K562 (cell line): ENCODE measurements around the gene PPP6C. TPM values are rescaled to one million over a fixed set of nuclear protein-coding genes. Genes with fewer than 3 reads are reported as not detected.

ENCODE experiments used
- COPS2 ChIP-seq: fragments of 450-650 bp; conservative IDR thresholded peaks from 2 replicates; pipeline ENCODE4 v1.6.1; 2016; ENCODE audit warnings: mild to moderate bottlenecking, moderate library complexity
- GATA2 ChIP-seq: sonication (generic); formaldehyde crosslinking; IDR thresholded peaks from 2 replicates; pipeline ENCODE4 v1.4.0; 2020; ENCODE audit warnings: mild to moderate bottlenecking, missing genetic modification reagents
- MGA ChIP-seq: fragments of 450-650 bp; IDR thresholded peaks from 2 replicates; pipeline ENCODE4 v1.6.1; 2016; ENCODE audit warnings: mild to moderate bottlenecking, moderate library complexity
- NR1H2 ChIP-seq: sonication (generic); formaldehyde crosslinking; IDR thresholded peaks from 2 replicates; pipeline ENCODE4 v1.4.0; 2020; ENCODE audit warnings: mild to moderate bottlenecking, missing genetic modification reagents
- RBM25 ChIP-seq: fragments of 200-400 bp; formaldehyde crosslinking; IDR thresholded peaks from 2 replicates; pipeline ENCODE4 v1.6.1; 2018; ENCODE audit warnings: low read length, low read depth, moderate library complexity; ENCODE audit not compliant: severe bottlenecking
- RNF219 ChIP-seq: fragments of 250-450 bp; sonication (Bioruptor Pico); IDR thresholded peaks from 2 replicates; pipeline ENCODE4 v1.5.0; 2022; ENCODE audit warnings: mild to moderate bottlenecking
- SAP30 ChIP-seq: fragments of 200-600 bp; sonication (generic); IDR thresholded peaks from 2 replicates; pipeline ENCODE4 v1.6.1; 2012; ENCODE audit warnings: borderline replicate concordance, low read depth, mild to moderate bottlenecking, moderate library complexity, low read length, control low read depth, inconsistent platforms; ENCODE audit not compliant: insufficient read depth, poor library complexity, severe bottlenecking
- TAF1 ChIP-seq: IDR thresholded peaks from 2 replicates; pipeline ENCODE4 v1.6.1; 2011; ENCODE audit warnings: mild to moderate bottlenecking, low read length, moderate library complexity; ENCODE audit not compliant: insufficient read depth, control insufficient read depth, severe bottlenecking; ENCODE audit errors: extremely low read depth
- YY1 ChIP-seq, 3 experiments: IDR thresholded peaks; 2 replicates each; pipeline ENCODE4 v1.6.1; 2011; ENCODE audit warnings: low read length in 2 of 3, mild to moderate bottlenecking in 2 of 3, moderate library complexity in 2 of 3, borderline replicate concordance in 1 of 3, control low read depth in 1 of 3, low read depth in 1 of 3; ENCODE audit not compliant: insufficient read depth in 3 of 3, insufficient replicate concordance in 2 of 3, control insufficient read depth in 1 of 3, insufficient read length in 1 of 3; ENCODE audit errors: extremely low read depth in 1 of 3
- ZNF431 ChIP-seq: sonication (generic); formaldehyde crosslinking; IDR thresholded peaks from 2 replicates; pipeline ENCODE4 v1.8.0; 2022; ENCODE audit warnings: mild to moderate bottlenecking, missing genetic modification reagents
- ZNF436 ChIP-seq: fragments of 250-450, 450-650 bp; sonication (Bioruptor Pico); formaldehyde crosslinking; IDR thresholded peaks from 2 replicates; pipeline ENCODE4 v1.7.0; 2020; ENCODE audit warnings: mild to moderate bottlenecking
- polyA plus RNA-seq, 8 experiments: library from polyadenylated mRNA; depleted of rRNA in 4 of 8; stranded (reverse) in 5 of 8; unstranded in 3 of 8; fragments of >200 nt; fragmentation: Nextera tagmentation in 2 of 8; fragmentation: Illumina TruSeq in 1 of 8; extraction: Ambion mirVana in 2 of 8; extraction: Trizol in 1 of 8; gene quantifications; 2 replicates each; pipeline versions ENCODE4 v1.2.1 to v1.2.3, GENCODE V29; 2011 to 2014; ENCODE audit warnings: inconsistent platforms in 1 of 8, missing spikeins in 1 of 8
- total RNA-seq, 7 experiments: library from RNA; depleted of rRNA in 6 of 7; stranded (reverse); fragments of >200 nt in 6 of 7; fragmentation: Illumina TruSeq in 2 of 7; extraction: Trizol in 2 of 7; gene quantifications; 2 replicates each; pipeline versions ENCODE4 v1.2.1 to v1.2.3, GENCODE V29; 2011 to 2021; ENCODE audit warnings: low replicate concordance in 1 of 7

PPP6C gene
- total and polyA plus RNA-seq, 9 of the 15 experiments (the other 6 are each of a cell fraction or from before 2014, with no cell fraction given) = 18.8 to 44.8 (median 38.3) TPM

GRCh38 chr9:125190361-125190801 lies 778 bp upstream of the PPP6C start (continued):
- TF ChIP-seq YY1 (IDR thresholded peaks at IDR 0.05; ENCODE audit: borderline replicate concordance in 1 of 3, control insufficient read depth in 1 of 3, extremely low read depth in 1 of 3, insufficient read depth in 3 of 3, insufficient read length in 1 of 3, insufficient replicate concordance in 2 of 3, low read depth in 1 of 3, low read length in 2 of 3) = peak in 1 of 3 experiments; percentile 81
- no peak for TF ChIP-seq TAF1
- TF ChIP-seq MGA = peak; percentile 96
- TF ChIP-seq RNF219 = no peak
- TF ChIP-seq ZNF431 (CRISPR knock-in tag) = peak; percentile 62; the same call in 1 of the 2 replicates
- no peak for TF ChIP-seq COPS2
- TF ChIP-seq SAP30 = no peak
- TF ChIP-seq ZNF436 (CRISPR knock-in tag) = no peak
- 0 out of 2 replicates have a peak, but pooled peaks have one; percentile 54 for TF ChIP-seq NR1H2 (CRISPR knock-in tag)
- peak; percentile 22 for TF ChIP-seq RBM25
- TF ChIP-seq GATA2 (CRISPR knock-in tag) = 0 out of 2 replicates have a peak, but pooled peaks have one; percentile 31
